IPS-NIHi7 (cell line): ENCODE measurements around the gene LRRC45.

ENCODE experiments used
- DNase-seq: peaks from one replicate; pipeline ENCODE4 v3.0.0; 2012; ENCODE audit warnings: mixed read lengths; ENCODE audit errors: extremely low spot score

Gene LRRC45

GRCh38 chr17:82018989-82019689 lies 4.0 kb upstream of the LRRC45 start:
- DNase-seq = no peak

GRCh38 chr17:82019690-82020571 lies 3.2 kb upstream of the LRRC45 start:
- DNase-seq = peak; percentile 87

GRCh38 chr17:82020572-82021106 lies 2.5 kb upstream of the LRRC45 start:
- DNase-seq = no peak

GRCh38 chr17:82021107-82021899 lies 1.8 kb upstream of the LRRC45 start:
- no peak for DNase-seq

GRCh38 chr17:82021900-82022309 lies 1.2 kb upstream of the LRRC45 start:
- DNase-seq = no peak

- no peak for DNase-seq
Observed at GRCh38 chr17:82022310-82022980, 660 bp upstream of the LRRC45 start, which contains the start of gene CENPX. TSS of gene CENPX (minus strand) at chr17:82022878. CDS start at chr17:82022861, 17 bp downstream.

- no peak for DNase-seq
Observed at GRCh38 chr17:82023447-82024241, 539 bp downstream of the LRRC45 start.

- DNase-seq = no peak
Observed at GRCh38 chr17:82024859-82025258, 1.8 kb downstream of the LRRC45 start.

- no peak for DNase-seq
Observed at GRCh38 chr17:82025401-82026107, 2.4 kb downstream of the LRRC45 start.

GRCh38 chr17:82028246-82028645 lies 5.1 kb downstream of the LRRC45 start:
- DNase-seq = no peak

GRCh38 chr17:82028966-82029365 lies 5.9 kb downstream of the LRRC45 start:
- DNase-seq = no peak

GRCh38 chr17:82029391-82029790 lies 6.3 kb downstream of the LRRC45 start:
- no peak for DNase-seq

- DNase-seq = no peak
Observed at GRCh38 chr17:82029990-82030469, 6.9 kb downstream of the LRRC45 start.

GRCh38 chr17:82030470-82031302 lies 7.6 kb downstream of the LRRC45 start:
- peak; percentile 86 for DNase-seq

GRCh38 chr17:82031303-82031884 lies 8.3 kb downstream of the LRRC45 start, which contains the start of gene RAC3:
TSS of gene RAC3 (plus strand) at chr17:82031678. CDS start at chr17:82031762, 84 bp downstream.
- peak; percentile 67 for DNase-seq

GRCh38 chr17:82031885-82032627 lies 9.0 kb downstream of the LRRC45 start:
- peak; percentile 82 for DNase-seq

- no peak for DNase-seq
Observed at GRCh38 chr17:82033359-82034085, 10.4 kb downstream of the LRRC45 start.
